ENCODE measurements around the gene POC1A. TPM values are rescaled to one million over a fixed set of nuclear protein-coding genes. Genes with fewer than 3 reads are reported as not detected.

POC1A gene
- total RNA-seq, 2 experiments from 2014 or later, result 0.22 to 0.39 TPM

- Mint-ChIP-seq H3K4me3 (no peak overlapping the region), H3K4me1 (ENCODE audit: low read depth) (no peaks in the 10 kb centered on the region), H3K9me3 (no peaks in the 10 kb centered on the region), H3K27ac (no peak overlapping the region), H3K27me3 (no peaks in the 10 kb centered on the region), H3K36me3 (ENCODE audit: low read depth) (no peaks in the 10 kb centered on the region)
- no peaks in the 10 kb centered on the region for H3K36me3 ChIP-seq (ENCODE audit: insufficient read depth, low read length)
- ChIA-PET POLR2A (no interaction called here), CTCF (no interaction called here)
- intact Hi-C loops (cut with DNase I, micrococcal nuclease), result no loop called here
- no peaks in the 10 kb centered on the region for H3K27me3 ChIP-seq (ENCODE audit: control insufficient read depth in 1 of 2, insufficient read depth in 2 of 2, low read length in 2 of 2)
- ATAC-seq (ENCODE audit: poor library complexity) (no peak), DNase-seq (no peak)
- H3K9me3 ChIP-seq (ENCODE audit: control insufficient read depth in 1 of 2, insufficient read depth in 1 of 2, low read length in 2 of 2), result no peaks in the 10 kb centered on the region
- peaks cover 4% of the 10 kb centered on the region for H3K4me1 ChIP-seq (ENCODE audit: insufficient read depth, low read length)
- no peak overlapping the region for H3K27ac ChIP-seq (ENCODE audit: low read depth in 1 of 2, low read length in 2 of 2)
- no peak overlapping the region for H3K4me3 ChIP-seq (ENCODE audit: low read length)
- no peak for TF ChIP-seq CTCF (IDR thresholded peaks at IDR 0.05)
Observed at GRCh38 chr3:52025453-52025852, 128.8 kb downstream of the POC1A start.

Other genes starting within 250 kb of the POC1A start
- 1 to 10 TPM; 6.4 to 7.6 TPM for gene RRP9, start 212.5 kb downstream of the POC1A start, total RNA-seq
- 1 to 10 TPM; 5.8 to 6.4 TPM for gene PARP3, start 212.1 kb downstream of the POC1A start, total RNA-seq
- gene GPR62, start 199.0 kb downstream of the POC1A start, total RNA-seq, result not detected
- gene PCBP4, start 187.0 kb downstream of the POC1A start, total RNA-seq, result 10 to 100 TPM; 14.7 to 16.8 TPM
- gene ABHD14B, start 180.4 kb downstream of the POC1A start, total RNA-seq, result 10 to 100 TPM; 52.4 to 58.2 TPM
- 10 to 100 TPM in 1 of 2 experiments, 1 to 10 TPM in 1; 9.5 to 10.6 TPM for gene ABHD14A, start 179.4 kb downstream of the POC1A start, total RNA-seq
- 1 to 10 TPM; 4.9 TPM for gene ACY1, start 170.9 kb downstream of the POC1A start, total RNA-seq
- 1,000 to 10,000 TPM; 1,843 to 1,901 TPM for gene RPL29, start 158.5 kb downstream of the POC1A start, total RNA-seq
- 1 to 10 TPM; 4.8 to 5.2 TPM for gene DUSP7, start 97.9 kb downstream of the POC1A start, total RNA-seq
- 1 to 10 TPM; 6.0 to 7.0 TPM for gene ALAS1, start 43.7 kb upstream of the POC1A start, total RNA-seq
- under 1 TPM; 0.08 to 0.17 TPM for gene TLR9, start 71.2 kb upstream of the POC1A start, total RNA-seq
- 10 to 100 TPM; 17.4 to 21.7 TPM for gene TWF2, start 84.7 kb upstream of the POC1A start, total RNA-seq
- 10 to 100 TPM; 36.7 to 40.2 TPM for gene PPM1M, start 91.3 kb upstream of the POC1A start, total RNA-seq
- 100 to 1,000 TPM; 114 TPM for gene WDR82, start 124.2 kb upstream of the POC1A start, total RNA-seq
- 10 to 100 TPM; 24.4 to 24.6 TPM for gene GLYCTK, start 133.4 kb upstream of the POC1A start, total RNA-seq
- gene DNAH1, start 161.9 kb upstream of the POC1A start, total RNA-seq, result 10 to 100 TPM; 49.7 to 50.7 TPM

All from CD4-positive, alpha-beta T cell (primary cell).